WERI-Rb-1 (cell line): ENCODE measurements around the gene FAM161B.
A peak's percentile ranks its signal among the peaks of the same experiment; 100 is the strongest.

ENCODE experiments used
- DNase-seq: peaks from one replicate; pipeline ENCODE4 v3.0.0-alpha.2; 2020
- H3K27ac ChIP-seq: fragments of 250-450 bp; sonication (Bioruptor Pico); 2 replicates; pipeline ENCODE4 v1.5.1; 2020; ENCODE audit warnings: mild to moderate bottlenecking, moderate library complexity
- H3K27me3 ChIP-seq: fragments of 250-450 bp; sonication (Bioruptor Pico); 2 replicates; pipeline ENCODE4 v1.5.1; 2021; ENCODE audit warnings: mild to moderate bottlenecking, low read depth, moderate library complexity; ENCODE audit not compliant: insufficient read depth, severe bottlenecking
- H3K36me3 ChIP-seq: fragments of 250-450 bp; sonication (Bioruptor Pico); 2 replicates; pipeline ENCODE4 v1.5.1; 2020; ENCODE audit warnings: mild to moderate bottlenecking, moderate library complexity
- H3K4me3 ChIP-seq: 2 replicates; pipeline ENCODE4 v1.5.1; 2011; ENCODE audit warnings: low read depth, mild to moderate bottlenecking, control low read depth, low read length
- H3K9me3 ChIP-seq: fragments of 250-450 bp; sonication (Bioruptor Pico); 2 replicates; pipeline ENCODE4 v1.5.1; 2021; ENCODE audit warnings: mild to moderate bottlenecking, moderate library complexity; ENCODE audit not compliant: severe bottlenecking
- CTCF ChIP-seq: IDR thresholded peaks from 2 replicates; pipeline ENCODE4 v1.5.1; 2011; ENCODE audit warnings: low read depth, mild to moderate bottlenecking, control low read depth, inconsistent platforms, low read length

FAM161B gene

GRCh38 chr14:73949752-73950734 lies at the start of gene FAM161B, which contains the start of gene COQ6:
Gene FAM161B, minus strand, starts transcription at chr14:73950094. Its CDS starts 68 bp downstream, at chr14:73950026.
Gene COQ6, plus strand, starts transcription at chr14:73950302. Its CDS starts 31 bp downstream, at chr14:73950333.
- DNase-seq = peak; percentile 97
- H3K36me3 ChIP-seq = peaks cover 10% of the 10 kb centered on the region
- no peaks in the 10 kb centered on the region for H3K27me3 ChIP-seq
- peak; percentile 35; the same call in 1 of the 2 replicates for TF ChIP-seq CTCF
- peak within 1 kb of the TSS; percentile 95 for H3K4me3 ChIP-seq
- H3K27ac ChIP-seq = peak within 1 kb of the TSS; percentile 84
- no peaks in the 10 kb centered on the region for H3K9me3 ChIP-seq

GRCh38 chr14:73998726-73999125 lies 48.8 kb upstream of the FAM161B start:
- H3K27ac ChIP-seq = no peak overlapping the region
- TF ChIP-seq CTCF = no peak
- H3K27me3 ChIP-seq = no peaks in the 10 kb centered on the region
- no peaks in the 10 kb centered on the region for H3K9me3 ChIP-seq
- H3K36me3 ChIP-seq = no peaks in the 10 kb centered on the region
- DNase-seq = no peak
- H3K4me3 ChIP-seq = no peak overlapping the region

- H3K27ac ChIP-seq = no peak overlapping the region
- H3K9me3 ChIP-seq = no peaks in the 10 kb centered on the region
- TF ChIP-seq CTCF = no peak
- no peaks in the 10 kb centered on the region for H3K27me3 ChIP-seq
- H3K36me3 ChIP-seq = no peaks in the 10 kb centered on the region
- no peak overlapping the region for H3K4me3 ChIP-seq
- DNase-seq = no peak
Observed at GRCh38 chr14:73997944-73998447, 48.1 kb upstream of the FAM161B start.

- Histone ChIP-seq H3K27ac (no peak overlapping the region), H3K36me3 (no peaks in the 10 kb centered on the region), H3K9me3 (no peaks in the 10 kb centered on the region), H3K27me3 (no peaks in the 10 kb centered on the region), H3K4me3 (no peak overlapping the region)
- no peak for DNase-seq
- TF ChIP-seq CTCF = no peak
Observed at GRCh38 chr14:73997108-73997943, 47.4 kb upstream of the FAM161B start.

GRCh38 chr14:73996731-73997107 lies 46.8 kb upstream of the FAM161B start:
- Histone ChIP-seq H3K27ac (no peak overlapping the region), H3K36me3 (no peaks in the 10 kb centered on the region), H3K9me3 (no peaks in the 10 kb centered on the region), H3K4me3 (no peak overlapping the region), H3K27me3 (no peaks in the 10 kb centered on the region)
- no peak for DNase-seq
- TF ChIP-seq CTCF = no peak
